Thyroid gland (tissue), 4 donors: Measurements from ENCODE around the gene ILDR2. TPM values are rescaled to one million over a fixed set of nuclear protein-coding genes. Genes with fewer than 3 reads are reported as not detected.

Source experiments
- DNase-seq, 2 donors: peaks; one replicate each; pipeline ENCODE4 v3.0.0-alpha.2; 2019
- H3K27ac ChIP-seq, 3 donors: fragments of 200-600 bp; sonication (generic); 1 replicate in 2 of 3; 2 replicates in 1 of 3; pipeline ENCODE4 v1.5.1; 2016 to 2019; ENCODE audit warnings: mild to moderate bottlenecking in 1 of 3, moderate library complexity in 1 of 3
- H3K27me3 ChIP-seq: fragments of 200-600 bp; sonication (generic); one replicate; pipeline ENCODE4 v1.5.1; 2019
- H3K36me3 ChIP-seq, 2 donors: fragments of 200-600 bp; sonication (generic); one replicate each; pipeline ENCODE4 v1.5.1; 2016 to 2019
- H3K4me1 ChIP-seq, 2 donors: fragments of 200-600 bp; sonication (generic); one replicate each; pipeline ENCODE4 v1.5.1; 2017 to 2019
- H3K4me3 ChIP-seq, 3 donors: fragments of 200-600 bp; sonication (generic); replicated peaks in 1 of 3; 1 replicate in 2 of 3; 2 replicates in 1 of 3; pipeline ENCODE4 v1.5.1; 2016; ENCODE audit warnings: mild to moderate bottlenecking in 1 of 3
- H3K9me3 ChIP-seq: fragments of 200-600 bp; sonication (generic); one replicate; pipeline ENCODE4 v1.5.1; 2017
- CTCF ChIP-seq, 6 experiments: fragments of 200-600 bp in 3 of 6; fragments of 450-650 bp in 3 of 6; sonication (generic) in 3 of 6; IDR thresholded peaks; one replicate each; pipeline ENCODE4 v1.5.1; 2016 to 2019; ENCODE audit warnings: antibody characterized with exemption in 6 of 6, mild to moderate bottlenecking in 2 of 6, inconsistent platforms in 1 of 6, moderate library complexity in 1 of 6
- POLR2A ChIP-seq, 2 donors: fragments of 450-650 bp; IDR thresholded peaks; one replicate each; pipeline ENCODE4 v1.6.1; 2017; ENCODE audit warnings: antibody characterized with exemption in 2 of 2, mild to moderate bottlenecking in 2 of 2, moderate library complexity in 1 of 2
- WGBS, 2 donors: methylation state at CpG; one replicate each; pipeline ENCODE4 v1.1.5; 2017; 5-methylcytosine and 5-hydroxymethylcytosine counted together
- intact Hi-C: fragments of 100-400 bp; cut with DNase I; formaldehyde crosslinking; loops from one replicate; pipeline ENCODE4 v1.15.1; 2023
- total RNA-seq, 4 donors: library from RNA; depleted of rRNA; stranded (reverse); fragments of >200 nt; gene quantifications; one replicate each; pipeline ENCODE4 v1.2.3, GENCODE V29; 2016

Gene ILDR2
- total RNA-seq, 4 donors from 2014 or later = 0.40 to 0.89 (median 0.76) TPM

GRCh38 chr1:166939741-166940375 lies 35.5 kb downstream of the ILDR2 start:
- Histone ChIP-seq H3K9me3 (no peaks in the 10 kb centered on the region), H3K36me3 (no peaks in the 10 kb centered on the region), H3K4me3 (no peak overlapping the region), H3K27me3 (no peaks in the 10 kb centered on the region), H3K4me1 (no peaks in the 10 kb centered on the region), H3K27ac (no peak overlapping the region)
- intact Hi-C loops = no loop called here
- 87% methylated on average over 5 of the region's 5 CpGs for WGBS, 2 donors
- no peak for DNase-seq
- TF ChIP-seq CTCF (IDR thresholded peaks at IDR 0.05) = no peak
- TF ChIP-seq POLR2A (IDR thresholded peaks at IDR 0.05) = no peak

- Histone ChIP-seq H3K27ac (no peak overlapping the region), H3K4me1 (no peaks in the 10 kb centered on the region), H3K36me3 (no peaks in the 10 kb centered on the region), H3K4me3 (no peak overlapping the region), H3K27me3 (no peaks in the 10 kb centered on the region), H3K9me3 (no peaks in the 10 kb centered on the region)
- TF ChIP-seq POLR2A (IDR thresholded peaks at IDR 0.05) (no peak), CTCF (IDR thresholded peaks at IDR 0.05) (no peak)
- 79 to 88% methylated on average over 2 of the region's 2 CpGs for WGBS, 2 donors
- intact Hi-C loops = no loop called here
- no peak for DNase-seq
These were observed 37.4 kb downstream of the ILDR2 start for GRCh38 chr1:166937962-166938361.

GRCh38 chr1:166937329-166937728 lies 38.0 kb downstream of the ILDR2 start:
- no peak for TF ChIP-seq POLR2A (IDR thresholded peaks at IDR 0.05)
- TF ChIP-seq CTCF (IDR thresholded peaks at IDR 0.05) = no peak
- 84 to 89% methylated on average over 4 of the region's 4 CpGs for WGBS, 2 donors
- Histone ChIP-seq H3K4me1 (no peaks in the 10 kb centered on the region), H3K27me3 (no peaks in the 10 kb centered on the region), H3K9me3 (no peaks in the 10 kb centered on the region), H3K4me3 (no peak overlapping the region), H3K27ac (no peak overlapping the region), H3K36me3 (no peaks in the 10 kb centered on the region)
- intact Hi-C loops = no loop called here
- no peak for DNase-seq

GRCh38 chr1:166933633-166934032 lies 41.7 kb downstream of the ILDR2 start:
- H3K36me3 ChIP-seq = no peaks in the 10 kb centered on the region
- DNase-seq = no peak
- H3K9me3 ChIP-seq = no peaks in the 10 kb centered on the region
- intact Hi-C loops = no loop called here
- H3K4me3 ChIP-seq = no peak overlapping the region
- H3K27me3 ChIP-seq = no peaks in the 10 kb centered on the region
- no peaks in the 10 kb centered on the region for H3K4me1 ChIP-seq
- no peak for TF ChIP-seq CTCF (IDR thresholded peaks at IDR 0.05)
- WGBS, 2 donors = 83 to 85% methylated on average over 1 of the region's 1 CpG
- H3K27ac ChIP-seq = no peak overlapping the region

- TF ChIP-seq CTCF (IDR thresholded peaks at IDR 0.05) (no peak), POLR2A (IDR thresholded peaks at IDR 0.05) (no peak)
- H3K27me3 ChIP-seq = no peaks in the 10 kb centered on the region
- no peaks in the 10 kb centered on the region for H3K9me3 ChIP-seq
- H3K36me3 ChIP-seq = no peaks in the 10 kb centered on the region
- DNase-seq = no peak
- H3K4me3 ChIP-seq = no peak overlapping the region
- H3K27ac ChIP-seq = no peak overlapping the region
- intact Hi-C loops = no loop called here
- no peaks in the 10 kb centered on the region for H3K4me1 ChIP-seq
These were observed 42.2 kb downstream of the ILDR2 start for GRCh38 chr1:166933140-166933539.
